Calu3 (cell line): ENCODE data around the gene MBP. TPM values are rescaled to one million over a fixed set of nuclear protein-coding genes. Genes with fewer than 3 reads are reported as not detected.

Experiments
- BruUV-seq: library from RNA; stranded (reverse); fragments of 400-500 nt; replicated peaks from 2 replicates; lab custom pipeline; 2021; lab: Mats Ljungman, UMichigan
- CTCF ChIA-PET: fragments of 300-600 bp; sonication (Branson Sonifier 250); formaldehyde crosslinking; loops from one replicate; lab custom pipeline; 2022; ENCODE audit warnings: antibody characterized with exemption; lab: Charles Lee
- DNase-seq: peaks from one replicate; pipeline ENCODE4 v3.0.0; 2022
- H3K27ac Mint-ChIP-seq: one replicate; pipeline ENCODE4 v1.8.0; 2022; ENCODE audit warnings: mixed read lengths; ENCODE audit not compliant: unreplicated experiment
- H3K27me3 Mint-ChIP-seq: one replicate; pipeline ENCODE4 v1.8.0; 2022; ENCODE audit warnings: mixed read lengths; ENCODE audit not compliant: unreplicated experiment
- H3K36me3 Mint-ChIP-seq: one replicate; pipeline ENCODE4 v1.8.0; 2022; ENCODE audit warnings: mild to moderate bottlenecking, moderate library complexity, mixed read lengths; ENCODE audit not compliant: insufficient read depth, unreplicated experiment
- H3K4me1 Mint-ChIP-seq: one replicate; pipeline ENCODE4 v1.8.0; 2022; ENCODE audit warnings: mild to moderate bottlenecking, low read depth, mixed read lengths; ENCODE audit not compliant: unreplicated experiment
- H3K4me3 Mint-ChIP-seq: one replicate; pipeline ENCODE4 v1.8.0; 2022; ENCODE audit warnings: mild to moderate bottlenecking, low read depth, moderate library complexity, mixed read lengths; ENCODE audit not compliant: unreplicated experiment
- H3K9me3 Mint-ChIP-seq: one replicate; pipeline ENCODE4 v1.8.0; 2022; ENCODE audit warnings: low read depth, mixed read lengths; ENCODE audit not compliant: unreplicated experiment
- intact Hi-C: fragments of 100-400 bp; cut with micrococcal nuclease; formaldehyde crosslinking; loops from one replicate; pipeline ENCODE4 v1.10.0; 2022; ENCODE audit not compliant: unreplicated experiment
- total RNA-seq: library from RNA; stranded (reverse); gene quantifications from 2 replicates; pipeline ENCODE4 v1.2.3, GENCODE V29; 2022
- TF ChIP-seq, protein P1 (sequence below): fragments of 200-600 bp; IDR thresholded peaks from one replicate; pipeline ENCODE4 v1.8.0; 2022; ENCODE audit warnings: antibody characterized with exemption; ENCODE audit not compliant: unreplicated experiment

The MBP gene
- total RNA-seq, 1 experiment from 2014 or later, result 221 TPM

DNA sequence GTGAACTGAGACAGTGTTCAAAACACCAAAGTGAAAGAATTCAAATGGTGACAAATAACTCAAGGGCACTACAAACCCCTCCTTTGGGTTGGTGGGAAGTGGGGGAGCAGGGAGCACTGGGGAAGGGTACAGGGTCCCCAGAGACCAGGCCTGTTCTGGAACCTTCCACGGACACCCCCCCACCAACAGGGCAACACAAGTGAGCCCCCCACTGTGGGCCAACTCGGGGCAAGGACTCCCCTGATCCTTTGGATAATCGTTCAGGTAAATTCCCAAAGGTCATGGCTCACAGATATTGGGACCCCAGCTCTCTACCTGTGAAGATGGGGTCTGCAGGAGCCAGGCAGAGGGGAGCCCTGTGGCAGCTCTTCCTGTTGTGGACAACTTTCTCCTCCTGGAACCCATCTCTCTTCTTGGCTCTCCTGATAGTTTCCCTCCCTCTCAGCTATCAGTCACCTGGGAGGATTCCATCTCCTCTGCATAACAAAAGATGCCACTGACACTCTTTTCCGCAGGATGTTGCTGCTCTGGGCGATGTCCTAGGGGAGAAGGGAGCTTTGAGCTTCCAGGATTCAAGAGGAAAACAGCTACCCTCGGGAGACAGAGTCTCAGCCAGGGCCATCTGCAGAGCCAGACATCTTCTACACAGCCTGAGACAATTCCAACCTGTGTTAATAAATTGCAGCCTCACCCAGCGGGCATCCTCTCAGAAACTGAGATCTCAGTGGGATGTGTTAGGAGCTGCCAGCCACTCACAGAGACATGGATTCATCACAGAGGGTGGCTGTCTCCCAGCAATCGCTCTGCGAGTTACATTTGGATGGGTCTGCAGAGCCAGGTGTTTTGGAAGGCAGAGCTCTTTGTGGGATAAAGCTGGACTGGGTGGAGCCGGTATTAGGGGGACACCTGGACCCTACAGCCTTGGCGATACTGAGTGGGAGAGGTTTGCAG, 35.4 kb downstream of the MBP start:
- no peaks in the 10 kb centered on the region for H3K27me3 Mint-ChIP-seq
- no peak overlapping the region for H3K4me3 Mint-ChIP-seq
- TF ChIP-seq, protein P1, sequence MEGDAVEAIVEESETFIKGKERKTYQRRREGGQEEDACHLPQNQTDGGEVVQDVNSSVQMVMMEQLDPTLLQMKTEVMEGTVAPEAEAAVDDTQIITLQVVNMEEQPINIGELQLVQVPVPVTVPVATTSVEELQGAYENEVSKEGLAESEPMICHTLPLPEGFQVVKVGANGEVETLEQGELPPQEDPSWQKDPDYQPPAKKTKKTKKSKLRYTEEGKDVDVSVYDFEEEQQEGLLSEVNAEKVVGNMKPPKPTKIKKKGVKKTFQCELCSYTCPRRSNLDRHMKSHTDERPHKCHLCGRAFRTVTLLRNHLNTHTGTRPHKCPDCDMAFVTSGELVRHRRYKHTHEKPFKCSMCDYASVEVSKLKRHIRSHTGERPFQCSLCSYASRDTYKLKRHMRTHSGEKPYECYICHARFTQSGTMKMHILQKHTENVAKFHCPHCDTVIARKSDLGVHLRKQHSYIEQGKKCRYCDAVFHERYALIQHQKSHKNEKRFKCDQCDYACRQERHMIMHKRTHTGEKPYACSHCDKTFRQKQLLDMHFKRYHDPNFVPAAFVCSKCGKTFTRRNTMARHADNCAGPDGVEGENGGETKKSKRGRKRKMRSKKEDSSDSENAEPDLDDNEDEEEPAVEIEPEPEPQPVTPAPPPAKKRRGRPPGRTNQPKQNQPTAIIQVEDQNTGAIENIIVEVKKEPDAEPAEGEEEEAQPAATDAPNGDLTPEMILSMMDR, result no peak
- H3K4me1 Mint-ChIP-seq, result peaks cover 54% of the 10 kb centered on the region
- BruUV-seq, result no TSS peak
- no peak for DNase-seq
- intact Hi-C loops, result no loop called here
- CTCF ChIA-PET, result interaction anchor here (0.7 to 1.5 kb wide), 6 partner anchors 8 to 115 kb away, joined by 3 to 4 read pairs (median 3); no protein-coding TSS in a partner anchor
- peak overlapping the region; percentile 31 for H3K27ac Mint-ChIP-seq
- no peaks in the 10 kb centered on the region for H3K9me3 Mint-ChIP-seq
- peaks cover 96% of the 10 kb centered on the region for H3K36me3 Mint-ChIP-seq

DNA sequence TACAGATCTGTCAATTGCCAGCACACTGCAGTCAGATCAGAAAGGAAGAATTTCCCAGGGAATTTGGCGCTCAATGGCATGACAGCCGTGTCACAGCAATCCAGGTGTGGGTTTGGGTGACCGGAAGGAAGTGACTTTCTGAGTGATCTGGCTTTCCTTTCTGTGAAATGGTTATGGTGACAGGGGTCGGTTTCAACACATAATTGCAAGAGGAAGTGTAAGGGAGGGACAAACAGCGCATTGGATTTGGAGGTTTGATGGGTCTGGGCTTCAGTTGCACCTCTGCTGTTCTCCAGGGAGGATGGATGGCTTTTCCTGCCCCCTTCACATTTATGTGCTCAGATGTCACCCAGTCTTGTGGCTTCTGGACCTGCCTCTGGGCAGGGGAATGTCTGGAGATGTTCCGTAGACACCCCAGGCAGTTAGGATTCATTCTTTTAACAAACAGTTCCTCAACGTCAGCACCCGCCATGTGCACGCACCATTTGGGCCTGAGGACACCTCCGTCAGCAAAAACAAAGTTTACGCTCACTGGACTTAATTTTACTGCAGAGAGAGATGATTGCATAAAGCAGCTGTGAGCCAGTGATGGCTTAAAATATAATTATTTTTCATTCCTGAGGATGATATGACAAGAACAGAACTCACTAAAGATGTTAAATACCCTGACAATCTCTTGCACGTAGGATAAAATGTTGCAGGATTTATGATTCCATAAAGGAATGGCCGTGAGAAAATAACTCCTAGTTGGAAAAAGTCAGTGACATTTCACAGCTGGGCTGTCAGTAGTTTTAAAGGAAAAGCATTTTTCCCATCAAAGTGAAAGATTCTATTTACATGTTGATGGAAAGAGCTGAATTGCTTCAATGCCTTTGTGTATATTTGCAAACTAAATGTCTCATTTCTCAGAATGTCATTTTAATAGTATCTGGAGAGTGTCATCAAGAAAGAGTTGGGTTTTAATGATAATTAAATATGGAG, 36.9 kb downstream of the MBP start:
- Mint-ChIP-seq H3K27me3 (no peaks in the 10 kb centered on the region), H3K9me3 (no peaks in the 10 kb centered on the region), H3K4me1 (peaks cover 54% of the 10 kb centered on the region), H3K36me3 (peaks cover 86% of the 10 kb centered on the region), H3K27ac (no peak overlapping the region), H3K4me3 (no peak overlapping the region)
- TF ChIP-seq, protein P1, result no peak
- no peak for DNase-seq
- no TSS peak for BruUV-seq
- CTCF ChIA-PET, result interaction anchor here (0.9 kb wide), 1 partner anchor 116 kb away, joined by 3 read pairs; no protein-coding TSS in a partner anchor
- intact Hi-C loops, result no loop called here

DNA sequence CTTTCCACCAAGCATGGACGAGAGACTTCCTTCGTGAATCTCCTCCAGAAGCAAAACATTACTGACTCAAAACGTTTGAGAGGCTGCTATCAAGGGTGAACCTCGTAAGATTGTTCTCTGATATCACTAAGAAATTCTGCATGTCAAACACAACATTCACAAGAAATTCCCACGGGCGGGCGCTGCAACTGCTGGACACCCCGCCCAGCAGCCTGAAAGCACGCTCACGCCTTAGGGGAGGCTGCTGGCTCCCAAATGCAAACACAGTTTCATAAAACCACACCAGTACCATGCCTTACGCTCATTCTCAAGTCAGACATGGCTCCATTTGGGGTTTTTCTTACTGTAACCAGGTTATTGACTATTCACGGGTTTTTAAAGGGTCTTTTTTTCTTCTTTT, 39.0 kb downstream of the MBP start:
- no peaks in the 10 kb centered on the region for H3K9me3 Mint-ChIP-seq
- H3K36me3 Mint-ChIP-seq, result peaks cover 84% of the 10 kb centered on the region
- TF ChIP-seq, protein P1, result no peak
- H3K4me3 Mint-ChIP-seq, result no peak overlapping the region
- peaks cover 58% of the 10 kb centered on the region for H3K4me1 Mint-ChIP-seq
- no peaks in the 10 kb centered on the region for H3K27me3 Mint-ChIP-seq
- H3K27ac Mint-ChIP-seq, result no peak overlapping the region
- intact Hi-C loops, result no loop called here
- no TSS peak for BruUV-seq
- CTCF ChIA-PET, result interaction anchor here (1.0 kb wide), 2 partner anchors 9 to 21 kb away, joined by 3 to 4 read pairs; no protein-coding TSS in a partner anchor
- no peak for DNase-seq

DNA sequence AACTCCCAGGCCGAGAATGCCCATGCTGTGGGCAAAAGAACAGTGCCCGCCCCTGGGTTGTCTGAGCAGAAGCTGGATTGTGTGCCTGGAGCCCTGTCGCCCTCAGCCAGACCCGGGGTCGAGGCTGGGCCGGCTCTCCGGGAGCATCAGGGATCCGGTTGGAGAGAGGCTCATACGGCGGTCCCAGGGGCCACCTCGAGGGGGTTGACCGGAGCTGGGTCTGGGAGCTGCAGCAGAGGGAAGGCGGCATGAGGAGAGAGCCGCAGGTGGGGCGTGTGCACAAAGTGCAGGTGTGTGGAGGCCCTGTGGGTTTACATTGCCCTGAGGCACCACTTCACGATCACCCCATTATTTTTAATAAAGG, 39.5 kb downstream of the MBP start:
- no TSS peak for BruUV-seq
- Mint-ChIP-seq H3K27me3 (no peaks in the 10 kb centered on the region), H3K36me3 (peaks cover 79% of the 10 kb centered on the region), H3K4me1 (peaks cover 60% of the 10 kb centered on the region), H3K4me3 (no peak overlapping the region), H3K27ac (no peak overlapping the region), H3K9me3 (no peaks in the 10 kb centered on the region)
- no peak for DNase-seq
- TF ChIP-seq, protein P1, result no peak
- CTCF ChIA-PET, result interaction anchor here (0.7 to 1.0 kb wide), 2 partner anchors 22 to 397 kb away, joined by 3 read pairs; no protein-coding TSS in a partner anchor
- intact Hi-C loops, result no loop called here
